K562 (cell line): ENCODE measurements around the gene FAM118B. TPM values are rescaled to one million over a fixed set of nuclear protein-coding genes. Genes with fewer than 3 reads are reported as not detected.

Source experiments
- ELF1 ChIP-seq: fragments of 200-800 bp; sonication (Bioruptor generic); IDR thresholded peaks from 2 replicates; pipeline ENCODE4 v1.6.1; 2016; ENCODE audit warnings: missing genetic modification characterization, missing compliant biosample characterization
- GABPA ChIP-seq: fragments of 200-800 bp; sonication (Bioruptor generic); conservative IDR thresholded peaks from 2 replicates; pipeline ENCODE4 v1.6.1; 2016; ENCODE audit warnings: low read depth, missing genetic modification characterization, missing compliant biosample characterization
- HLTF ChIP-seq: fragments of 450-650 bp; IDR thresholded peaks from 2 replicates; pipeline ENCODE4 v1.6.1; 2016
- HMGN3 ChIP-seq: IDR thresholded peaks from 2 replicates; pipeline ENCODE4 v1.6.1; 2011; ENCODE audit warnings: borderline replicate concordance, low read depth, mild to moderate bottlenecking, mixed read lengths, low read length; ENCODE audit not compliant: insufficient read length; ENCODE audit errors: extremely low read depth
- ILK ChIP-seq: fragments of 450-650 bp; IDR thresholded peaks from 2 replicates; pipeline ENCODE4 v1.6.1; 2016; ENCODE audit warnings: missing genetic modification characterization, low read depth, mild to moderate bottlenecking, missing compliant biosample characterization, moderate library complexity, borderline replicate concordance
- KDM5B ChIP-seq: fragments of 200-600 bp; sonication (generic); IDR thresholded peaks from 2 replicates; pipeline ENCODE4 v1.6.1; 2012; ENCODE audit warnings: low read depth, mild to moderate bottlenecking, moderate library complexity, low read length, control low read depth, inconsistent platforms; ENCODE audit not compliant: insufficient replicate concordance
- MYC ChIP-seq, 2 experiments: fragments of 250-450 bp in 1 of 2; sonication (Bioruptor Pico) in 1 of 2; IDR thresholded peaks; 2 replicates each; pipeline versions ENCODE4 v1.5.1 to v1.6.1; 2012 to 2021; ENCODE audit warnings: low read depth in 2 of 2, borderline replicate concordance in 1 of 2, improper control_type of control experiment in 1 of 2, low read length in 1 of 2, mild to moderate bottlenecking in 1 of 2, moderate library complexity in 1 of 2
- NFE2 ChIP-seq: IDR thresholded peaks from 2 replicates; pipeline ENCODE4 v1.6.1; 2014; ENCODE audit warnings: antibody characterized with exemption, low read depth
- NFXL1 ChIP-seq: fragments of 450-650 bp; formaldehyde crosslinking; IDR thresholded peaks from 2 replicates; pipeline ENCODE4 v1.4.0; 2021; ENCODE audit warnings: mild to moderate bottlenecking
- RERE ChIP-seq: sonication (generic); formaldehyde crosslinking; IDR thresholded peaks from 2 replicates; pipeline ENCODE4 v1.8.0; 2023; ENCODE audit warnings: missing genetic modification reagents, mild to moderate bottlenecking, borderline replicate concordance
- SP1 ChIP-seq: sonication (generic); formaldehyde crosslinking; IDR thresholded peaks from 2 replicates; pipeline ENCODE4 v1.8.1; 2022; ENCODE audit warnings: mild to moderate bottlenecking, missing genetic modification reagents
- SRSF1 ChIP-seq: fragments of 200-400 bp; formaldehyde crosslinking; IDR thresholded peaks from 2 replicates; pipeline ENCODE4 v1.6.1; 2017; ENCODE audit warnings: mild to moderate bottlenecking, low read depth, low read length, moderate library complexity
- TGIF2 ChIP-seq: sonication (generic); formaldehyde crosslinking; IDR thresholded peaks from 2 replicates; pipeline ENCODE4 v1.8.1; 2022; ENCODE audit warnings: mild to moderate bottlenecking, missing genetic modification reagents, moderate library complexity
- THRAP3 ChIP-seq: fragments of 450-650 bp; IDR thresholded peaks from 2 replicates; pipeline ENCODE4 v1.6.1; 2016; ENCODE audit warnings: mild to moderate bottlenecking, inconsistent platforms, borderline replicate concordance
- TRIM25 ChIP-seq: fragments of 450-650 bp; IDR thresholded peaks from 2 replicates; pipeline ENCODE4 v1.7.0; 2016; ENCODE audit warnings: borderline replicate concordance
- WHSC1 ChIP-seq: IDR thresholded peaks from one replicate; pipeline ENCODE4 v1.6.1; 2012; ENCODE audit warnings: low read length, control low read depth, inconsistent platforms
- ZNF134 ChIP-seq: fragments of 250-450 bp; sonication (Bioruptor Pico); conservative IDR thresholded peaks from 2 replicates; pipeline ENCODE4 v1.4.0; 2020
- ZNF449 ChIP-seq: fragments of 250-450 bp; sonication (Bioruptor Pico); IDR thresholded peaks from 2 replicates; pipeline ENCODE4 v1.8.0; 2022; ENCODE audit warnings: moderate library complexity, mild to moderate bottlenecking, inconsistent platforms
- polyA plus RNA-seq, 8 experiments: library from polyadenylated mRNA; depleted of rRNA in 4 of 8; stranded (reverse) in 5 of 8; unstranded in 3 of 8; fragments of >200 nt; fragmentation: Nextera tagmentation in 2 of 8; fragmentation: Illumina TruSeq in 1 of 8; extraction: Ambion mirVana in 2 of 8; extraction: Trizol in 1 of 8; gene quantifications; 2 replicates each; pipeline versions ENCODE4 v1.2.1 to v1.2.3, GENCODE V29; 2011 to 2014; ENCODE audit warnings: inconsistent platforms in 1 of 8, missing spikeins in 1 of 8
- total RNA-seq, 7 experiments: library from RNA; depleted of rRNA in 6 of 7; stranded (reverse); fragments of >200 nt in 6 of 7; fragmentation: Illumina TruSeq in 2 of 7; extraction: Trizol in 2 of 7; gene quantifications; 2 replicates each; pipeline versions ENCODE4 v1.2.1 to v1.2.3, GENCODE V29; 2011 to 2021; ENCODE audit warnings: low replicate concordance in 1 of 7

FAM118B gene
- total and polyA plus RNA-seq, 9 of the 15 experiments (the other 6 are each of a cell fraction or from before 2014, with no cell fraction given): 12.0 to 49.0 (median 22.1) TPM

GRCh38 chr11:126303623-126304456 is 92.3 kb downstream of the FAM118B start, which contains the start of gene DCPS (continued):
- peak; percentile 98 for TF ChIP-seq KDM5B
- peak; percentile 65; the same call in 1 of the 2 replicates for TF ChIP-seq SP1 (CRISPR knock-in tag)
- no peak for TF ChIP-seq TGIF2 (CRISPR knock-in tag)
- TF ChIP-seq GABPA (tag): no peak
- no peak for TF ChIP-seq NFE2
- TF ChIP-seq SRSF1: 0 out of 2 replicates have a peak, but pooled peaks have one; percentile 48
- TF ChIP-seq THRAP3: no peak
- 0 out of 2 replicates have a peak, but pooled peaks have one; percentile 43 for TF ChIP-seq RERE (CRISPR knock-in tag)
- no peak for TF ChIP-seq WHSC1
- TF ChIP-seq HMGN3: peak; percentile 76
- peak; percentile 84 for TF ChIP-seq MYC (IDR thresholded peaks at IDR 0.05; ENCODE audit: low read depth, low read length)
- no peak for TF ChIP-seq MYC (CRISPR knock-in tag; IDR thresholded peaks at IDR 0.05; ENCODE audit: borderline replicate concordance, low read depth)
- no peak for TF ChIP-seq ILK (tag)
- no peak for TF ChIP-seq ZNF134 (CRISPR knock-in tag)
- no peak for TF ChIP-seq ZNF449 (CRISPR knock-in tag)
- no peak for TF ChIP-seq TRIM25
- TF ChIP-seq HLTF: 0 out of 2 replicates have a peak, but pooled peaks have one; percentile 10
- TF ChIP-seq NFXL1: no peak
- TF ChIP-seq ELF1 (tag): no peak
